ENCODE measurements around the gene TNS4.

Gene TNS4

DNA sequence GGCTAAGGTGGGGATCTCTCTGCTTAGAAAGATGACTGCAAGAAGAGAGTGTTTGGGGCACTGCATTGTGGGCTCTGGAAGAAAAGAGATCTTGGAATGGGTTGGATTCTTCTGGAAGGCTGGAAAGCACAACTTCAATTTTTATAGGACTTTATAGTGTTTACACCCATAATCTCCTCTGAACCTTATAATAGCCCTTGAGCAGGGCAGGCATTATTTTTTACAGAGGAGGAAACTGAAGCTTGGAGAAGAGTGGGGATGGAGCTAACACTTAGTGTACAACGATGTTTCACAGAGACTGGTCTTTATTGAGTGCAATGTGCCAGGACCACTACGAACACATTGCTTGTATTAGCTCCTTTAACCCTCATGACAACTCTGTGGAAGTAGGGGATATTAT lies 10.4 kb downstream of the TNS4 start:
- DNase-seq = no peak

GRCh38 chr17:40490289-40490853 lies 11.1 kb downstream of the TNS4 start:
- DNase-seq = no peak

GRCh38 chr17:40487371-40488020 lies 13.9 kb downstream of the TNS4 start:
- no peak for DNase-seq

DNA sequence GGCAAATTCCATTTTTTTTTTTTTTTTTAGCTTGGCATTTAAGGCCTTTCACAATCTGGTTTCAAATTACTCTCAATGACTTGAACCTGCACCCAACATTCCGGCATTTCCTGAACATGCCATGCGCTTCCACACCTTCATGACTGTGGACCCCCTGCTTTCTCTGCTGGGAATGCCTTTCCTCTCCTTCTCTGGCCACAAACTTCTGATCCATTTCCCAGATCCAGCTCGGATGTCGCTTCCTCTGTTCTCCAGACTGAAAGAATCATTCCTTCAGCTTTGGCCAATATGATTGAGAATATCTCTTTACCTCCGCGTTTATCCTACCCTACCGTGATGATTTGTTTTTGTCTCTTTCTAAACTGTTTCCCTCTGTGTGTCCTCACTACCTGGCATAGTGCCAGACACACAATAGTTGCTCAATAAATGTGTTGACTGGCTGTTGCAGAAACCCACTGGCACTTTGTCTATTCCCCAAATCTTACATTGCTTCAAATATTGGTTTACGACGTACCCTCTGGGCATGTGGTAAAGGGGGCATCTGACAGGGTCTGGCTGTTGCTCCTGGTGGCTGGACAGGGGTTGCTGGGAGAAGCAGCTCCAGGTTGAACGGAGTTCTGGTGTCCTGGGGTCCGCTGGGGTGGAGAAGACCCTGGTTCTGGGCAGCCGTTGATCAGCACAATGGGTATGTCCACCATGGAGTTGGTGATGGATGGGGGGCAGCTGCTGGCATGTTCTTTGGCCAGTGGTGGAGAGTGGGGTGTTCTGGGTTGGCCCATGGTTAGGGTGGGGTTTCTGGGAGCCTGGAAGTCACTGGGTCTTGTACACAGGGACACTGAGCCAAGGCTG lies 14.7 kb downstream of the TNS4 start:
- no peak for DNase-seq

- peak; percentile 55 to 57 for DNase-seq
Measured at GRCh38 chr17:40485851-40486521, 15.4 kb downstream of the TNS4 start.

DNA sequence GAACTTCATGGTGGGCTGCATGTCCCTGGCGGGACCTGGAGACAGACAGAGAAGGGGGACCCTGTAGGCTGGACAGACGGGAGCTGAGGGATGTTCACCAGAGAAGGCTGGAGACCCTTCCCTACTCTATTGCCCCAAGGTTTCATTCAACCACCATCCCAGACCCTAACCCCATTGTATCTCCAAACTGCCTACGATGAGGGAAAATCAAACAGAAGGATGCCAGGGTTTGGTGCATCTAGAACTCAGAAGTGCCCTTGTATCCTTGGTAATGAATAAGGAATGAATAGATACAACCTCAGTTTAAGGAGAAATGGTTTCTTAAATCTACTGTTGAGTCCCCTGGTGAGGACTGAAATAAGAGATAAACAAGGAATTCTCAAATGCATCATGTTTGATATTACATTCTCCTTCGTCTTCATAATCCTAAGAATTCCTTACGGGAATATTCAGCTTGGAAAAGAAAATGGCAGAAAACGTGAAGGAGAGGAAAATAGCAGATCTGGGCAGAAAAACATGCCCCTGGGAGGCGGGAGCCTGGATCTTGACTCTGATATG lies 16.4 kb downstream of the TNS4 start:
- no peak for DNase-seq

- DNase-seq = no peak
Measured at GRCh38 chr17:40484285-40484972, 17.0 kb downstream of the TNS4 start.

DNA sequence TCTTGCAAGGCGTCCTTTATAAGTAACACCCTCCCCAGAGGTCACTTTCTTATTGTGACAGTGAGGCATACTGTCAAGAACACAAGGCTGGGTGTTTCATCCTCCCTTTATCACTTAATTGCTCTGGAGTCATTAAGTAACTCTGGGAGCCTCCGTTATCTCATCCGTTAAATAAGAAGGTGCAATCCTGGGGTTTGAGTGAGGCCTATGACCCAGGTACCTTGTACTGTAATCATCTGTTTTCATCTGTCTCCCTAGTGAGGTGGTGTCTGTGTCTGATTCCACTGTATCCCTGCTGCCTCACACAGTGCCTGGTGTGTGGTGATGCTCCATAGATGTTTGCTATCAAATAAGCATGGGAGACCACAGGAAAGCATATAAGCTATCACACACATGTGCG lies 17.7 kb downstream of the TNS4 start:
- no peak for DNase-seq

GRCh38 chr17:40482722-40483121 lies 18.7 kb downstream of the TNS4 start:
- DNase-seq = no peak

- no peak for DNase-seq
Measured at GRCh38 chr17:40481106-40481505, 20.3 kb downstream of the TNS4 start.

DNA sequence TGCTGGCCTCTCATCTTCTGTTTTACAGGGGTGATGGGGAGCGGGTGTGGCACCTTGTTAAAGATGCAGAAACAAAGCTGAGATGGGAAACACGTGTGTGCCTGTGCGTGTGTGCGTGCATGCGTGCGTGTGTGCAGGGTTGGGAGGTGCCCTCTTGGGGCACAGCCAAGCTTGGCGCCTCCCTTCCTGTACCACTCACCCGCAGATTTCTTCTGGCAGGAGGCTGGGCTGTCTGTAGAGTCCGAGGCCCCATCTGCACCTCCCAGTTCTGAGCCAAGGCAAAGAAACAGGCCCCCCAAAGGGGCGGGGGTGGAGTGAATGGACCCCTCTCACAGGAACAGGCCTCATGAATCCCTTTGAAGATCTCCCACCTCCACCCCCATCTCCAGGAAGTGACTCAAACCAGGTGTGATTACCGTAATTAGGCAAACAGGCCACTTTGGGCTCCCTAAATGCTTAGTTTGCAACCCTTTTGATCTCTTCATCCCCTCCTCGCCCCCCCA lies 20.9 kb downstream of the TNS4 start:
- DNase-seq = peak; percentile 57 to 62

- peak; percentile 39 to 51 for DNase-seq
Measured at GRCh38 chr17:40479754-40480480, 21.5 kb downstream of the TNS4 start.

DNA sequence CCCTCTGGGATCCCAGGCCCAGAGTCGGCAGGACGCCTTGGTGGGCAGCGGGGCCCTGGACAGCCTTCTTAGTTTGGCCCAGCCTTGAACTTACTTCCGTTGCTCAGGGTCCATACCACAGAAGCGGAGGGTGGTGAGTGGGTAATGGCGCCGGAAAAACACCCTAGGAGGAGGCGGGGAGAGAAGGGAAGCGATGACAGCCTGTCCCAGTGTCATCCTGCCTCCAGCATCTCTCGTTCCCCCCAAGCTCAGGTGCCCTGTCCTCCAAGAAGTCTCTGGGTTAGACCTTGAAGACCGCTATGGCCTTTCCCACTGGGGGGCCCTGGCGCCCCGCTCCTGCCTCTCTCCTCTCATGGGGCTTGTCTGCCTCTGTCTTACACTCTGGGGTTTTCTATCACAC lies 22.9 kb downstream of the TNS4 start:
- DNase-seq = no peak

- DNase-seq = no peak
Measured at GRCh38 chr17:40477796-40478195, 23.6 kb downstream of the TNS4 start.

- no peak for DNase-seq
Measured at GRCh38 chr17:40475234-40475908, 26.1 kb downstream of the TNS4 start.

DNA sequence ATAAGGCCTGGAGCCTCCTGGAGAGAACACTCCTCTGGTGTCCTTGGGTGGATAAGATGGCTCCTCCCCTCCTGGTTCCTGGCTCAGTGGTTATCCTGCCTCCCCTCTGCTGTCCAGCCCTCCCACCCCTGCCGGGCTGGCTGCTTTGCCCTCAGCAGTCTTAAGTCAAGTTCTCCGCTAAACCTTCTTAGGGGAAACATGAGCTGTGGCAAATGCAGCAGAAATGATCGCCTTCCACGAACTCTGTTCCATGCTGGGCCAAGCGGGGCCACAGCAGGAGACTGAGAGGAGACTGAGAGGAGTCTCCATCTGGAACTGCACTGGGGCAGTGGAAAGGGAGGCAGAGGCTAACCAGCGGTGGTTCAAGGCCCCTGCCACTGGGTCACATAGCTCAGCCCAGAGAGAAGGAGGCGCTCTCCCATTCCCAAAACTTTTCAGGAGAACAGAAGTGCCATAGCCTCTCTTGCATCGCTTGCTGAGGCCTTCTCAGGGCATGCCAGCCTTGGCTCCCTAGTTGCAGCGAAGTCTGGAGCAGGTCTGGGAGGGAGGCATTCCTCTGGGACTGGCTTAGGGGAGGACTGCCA lies 26.9 kb downstream of the TNS4 start:
- DNase-seq = no peak

GRCh38 chr17:40473573-40474365 lies 27.7 kb downstream of the TNS4 start:
- no peak for DNase-seq

DNA sequence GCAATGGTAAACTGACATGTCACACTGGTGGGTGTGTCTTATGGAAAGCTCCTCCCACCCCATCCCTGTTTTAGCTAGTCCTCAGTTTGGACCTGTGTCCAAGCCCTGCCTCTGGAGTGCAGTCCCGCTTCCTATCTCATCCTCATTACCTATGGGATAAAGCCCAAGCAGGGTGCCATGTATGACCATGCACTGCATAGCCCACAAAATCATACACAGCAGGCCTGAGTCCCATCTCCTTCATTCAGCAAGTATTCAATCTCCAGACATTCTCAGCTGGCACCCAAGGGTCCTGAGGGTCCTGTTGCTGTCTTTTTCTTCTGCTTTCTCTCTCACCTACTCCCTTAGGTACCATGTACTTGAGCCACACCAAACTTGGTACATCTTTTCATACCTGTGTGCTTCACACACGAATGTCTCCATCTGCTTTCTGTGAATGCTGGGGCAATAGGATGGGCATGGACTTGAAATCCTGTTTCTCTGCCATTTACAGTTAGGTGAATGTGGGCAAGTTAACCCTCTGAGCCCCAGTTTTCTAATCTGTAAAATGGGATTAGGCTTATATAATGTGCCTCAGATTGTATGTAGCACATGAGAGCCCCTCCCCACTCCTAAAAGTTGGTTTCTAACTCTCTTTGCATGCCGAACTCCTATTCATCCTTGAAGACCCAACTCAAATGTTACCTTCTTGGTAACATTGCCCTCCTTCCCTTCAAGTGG lies 28.5 kb downstream of the TNS4 start:
- DNase-seq = no peak
